PFSK-1 (cell line): ENCODE data around the gene RYR2.

Experiments used
- FOXP2 ChIP-seq: optimal IDR thresholded peaks from 2 replicates; pipeline ENCODE3; 2011; ENCODE audit warnings: borderline replicate concordance, control low read depth, inconsistent platforms; ENCODE audit not compliant: insufficient read depth; ENCODE audit errors: extremely low read length, extremely low read depth
- POLR2AphosphoS5 ChIP-seq: IDR thresholded peaks from 2 replicates; pipeline ENCODE4 v1.6.1; 2012; ENCODE audit warnings: low read depth, mild to moderate bottlenecking, control low read depth, low read length, moderate library complexity
- SIN3A ChIP-seq: IDR thresholded peaks from 2 replicates; pipeline ENCODE4 v1.6.1; 2012; ENCODE audit warnings: mild to moderate bottlenecking, low read length, moderate library complexity, borderline replicate concordance; ENCODE audit not compliant: insufficient read depth
- TAF1 ChIP-seq: IDR thresholded peaks from 2 replicates; pipeline ENCODE4 v1.6.1; 2012; ENCODE audit warnings: low read length, control low read depth, borderline replicate concordance; ENCODE audit not compliant: insufficient read depth
- TF ChIP-seq, protein P1 (sequence below), 2 experiments: IDR thresholded peaks; 2 replicates each; pipeline versions ENCODE4 v1.6.1 to v1.8.0; 2011 to 2012; ENCODE audit warnings: low read depth in 2 of 2, low read length in 2 of 2, control low read depth in 1 of 2, inconsistent platforms in 1 of 2, mild to moderate bottlenecking in 1 of 2, moderate library complexity in 1 of 2; ENCODE audit not compliant: insufficient read depth in 1 of 2

The RYR2 gene

DNA sequence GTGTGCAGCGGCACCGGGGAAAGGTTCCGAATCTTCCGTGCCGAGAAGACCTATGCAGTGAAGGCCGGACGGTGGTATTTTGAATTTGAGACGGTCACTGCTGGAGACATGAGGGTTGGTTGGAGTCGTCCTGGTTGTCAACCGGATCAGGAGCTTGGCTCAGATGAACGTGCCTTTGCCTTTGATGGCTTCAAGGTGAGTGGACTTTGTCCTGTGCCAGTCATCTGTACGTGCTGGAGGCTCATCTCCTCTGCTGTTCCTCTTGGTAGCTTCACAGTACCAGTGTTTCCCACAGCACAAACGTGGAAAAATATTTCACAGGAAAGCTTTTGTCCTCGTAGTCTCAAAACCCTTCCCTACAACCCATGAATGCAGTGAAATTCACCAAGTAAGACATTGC lies 524.6 kb downstream of the RYR2 start:
- TF ChIP-seq POLR2AphosphoS5 (no peak), TAF1 (no peak), FOXP2 (no peak), SIN3A (no peak)
- TF ChIP-seq, protein P1, sequence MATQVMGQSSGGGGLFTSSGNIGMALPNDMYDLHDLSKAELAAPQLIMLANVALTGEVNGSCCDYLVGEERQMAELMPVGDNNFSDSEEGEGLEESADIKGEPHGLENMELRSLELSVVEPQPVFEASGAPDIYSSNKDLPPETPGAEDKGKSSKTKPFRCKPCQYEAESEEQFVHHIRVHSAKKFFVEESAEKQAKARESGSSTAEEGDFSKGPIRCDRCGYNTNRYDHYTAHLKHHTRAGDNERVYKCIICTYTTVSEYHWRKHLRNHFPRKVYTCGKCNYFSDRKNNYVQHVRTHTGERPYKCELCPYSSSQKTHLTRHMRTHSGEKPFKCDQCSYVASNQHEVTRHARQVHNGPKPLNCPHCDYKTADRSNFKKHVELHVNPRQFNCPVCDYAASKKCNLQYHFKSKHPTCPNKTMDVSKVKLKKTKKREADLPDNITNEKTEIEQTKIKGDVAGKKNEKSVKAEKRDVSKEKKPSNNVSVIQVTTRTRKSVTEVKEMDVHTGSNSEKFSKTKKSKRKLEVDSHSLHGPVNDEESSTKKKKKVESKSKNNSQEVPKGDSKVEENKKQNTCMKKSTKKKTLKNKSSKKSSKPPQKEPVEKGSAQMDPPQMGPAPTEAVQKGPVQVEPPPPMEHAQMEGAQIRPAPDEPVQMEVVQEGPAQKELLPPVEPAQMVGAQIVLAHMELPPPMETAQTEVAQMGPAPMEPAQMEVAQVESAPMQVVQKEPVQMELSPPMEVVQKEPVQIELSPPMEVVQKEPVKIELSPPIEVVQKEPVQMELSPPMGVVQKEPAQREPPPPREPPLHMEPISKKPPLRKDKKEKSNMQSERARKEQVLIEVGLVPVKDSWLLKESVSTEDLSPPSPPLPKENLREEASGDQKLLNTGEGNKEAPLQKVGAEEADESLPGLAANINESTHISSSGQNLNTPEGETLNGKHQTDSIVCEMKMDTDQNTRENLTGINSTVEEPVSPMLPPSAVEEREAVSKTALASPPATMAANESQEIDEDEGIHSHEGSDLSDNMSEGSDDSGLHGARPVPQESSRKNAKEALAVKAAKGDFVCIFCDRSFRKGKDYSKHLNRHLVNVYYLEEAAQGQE (IDR thresholded peaks at IDR 0.05; ENCODE audit: insufficient read depth in 1 of 2, low read depth in 2 of 2, low read length in 2 of 2) = no peak

DNA sequence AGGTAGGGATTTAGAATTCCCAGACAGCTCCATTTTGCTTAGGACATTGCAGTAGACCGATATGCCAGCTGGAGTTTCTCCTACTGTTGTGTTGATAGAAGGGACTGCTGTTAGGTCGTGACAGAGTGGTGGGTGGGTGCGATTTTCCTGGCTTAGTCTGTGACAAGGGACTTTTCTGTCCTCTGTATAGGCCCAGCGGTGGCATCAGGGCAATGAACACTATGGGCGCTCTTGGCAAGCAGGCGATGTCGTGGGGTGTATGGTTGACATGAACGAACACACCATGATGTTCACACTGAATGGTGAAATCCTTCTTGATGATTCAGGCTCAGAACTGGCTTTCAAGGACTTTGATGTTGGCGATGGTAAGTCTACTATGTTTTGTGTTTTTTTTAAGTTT lies 527.0 kb downstream of the RYR2 start:
- no peak for TF ChIP-seq FOXP2
- TF ChIP-seq SIN3A = no peak
- TF ChIP-seq, protein P1 (IDR thresholded peaks at IDR 0.05; ENCODE audit: insufficient read depth in 1 of 2, low read depth in 2 of 2, low read length in 2 of 2) = no peak
- TF ChIP-seq TAF1 = no peak
- no peak for TF ChIP-seq POLR2AphosphoS5

DNA sequence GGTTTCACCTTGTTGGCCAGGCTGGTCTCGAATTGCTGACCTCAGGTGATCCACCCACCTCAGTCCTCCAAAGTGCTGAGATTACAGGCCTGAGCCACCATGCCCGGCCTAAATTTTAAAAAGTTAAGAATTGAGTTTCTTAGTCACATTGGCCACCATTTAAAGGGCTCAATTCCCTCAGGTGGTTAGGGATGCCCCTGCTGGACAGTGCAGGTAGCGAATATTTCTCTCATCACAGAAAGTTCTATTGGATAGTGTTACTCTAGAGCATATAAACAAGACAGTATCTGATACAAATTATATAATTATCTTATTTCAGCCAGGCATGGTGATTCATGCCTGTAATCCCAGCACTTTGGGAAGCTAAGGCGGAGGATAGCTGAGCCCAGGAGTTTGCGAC lies 528.5 kb downstream of the RYR2 start:
- TF ChIP-seq SIN3A (no peak), TAF1 (no peak), FOXP2 (no peak), POLR2AphosphoS5 (no peak)
- TF ChIP-seq, protein P1 (IDR thresholded peaks at IDR 0.05; ENCODE audit: insufficient read depth in 1 of 2, low read depth in 2 of 2, low read length in 2 of 2) = no peak

DNA sequence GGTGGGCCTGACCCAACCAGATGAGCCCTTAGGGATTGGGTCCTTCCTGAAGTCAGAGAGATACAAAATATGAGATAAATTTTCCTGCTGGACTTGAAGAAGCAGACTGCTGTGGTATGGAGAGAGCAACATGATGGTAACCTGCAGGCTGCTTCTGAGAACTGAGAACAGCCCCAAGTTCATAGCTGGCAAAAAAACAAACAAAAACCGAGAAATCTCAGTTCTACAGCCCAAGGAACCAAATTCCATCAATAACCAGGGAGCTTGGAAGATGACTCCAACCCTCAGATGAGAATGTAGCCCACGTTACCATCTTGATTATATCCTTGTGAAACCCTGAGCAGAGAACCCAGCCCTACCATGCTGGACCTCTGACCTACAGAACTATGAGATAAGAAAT lies 532.6 kb downstream of the RYR2 start:
- no peak for TF ChIP-seq POLR2AphosphoS5
- no peak for TF ChIP-seq FOXP2
- TF ChIP-seq TAF1 = no peak
- TF ChIP-seq SIN3A = no peak
- TF ChIP-seq, protein P1 (IDR thresholded peaks at IDR 0.05; ENCODE audit: insufficient read depth in 1 of 2, low read depth in 2 of 2, low read length in 2 of 2) = no peak

DNA sequence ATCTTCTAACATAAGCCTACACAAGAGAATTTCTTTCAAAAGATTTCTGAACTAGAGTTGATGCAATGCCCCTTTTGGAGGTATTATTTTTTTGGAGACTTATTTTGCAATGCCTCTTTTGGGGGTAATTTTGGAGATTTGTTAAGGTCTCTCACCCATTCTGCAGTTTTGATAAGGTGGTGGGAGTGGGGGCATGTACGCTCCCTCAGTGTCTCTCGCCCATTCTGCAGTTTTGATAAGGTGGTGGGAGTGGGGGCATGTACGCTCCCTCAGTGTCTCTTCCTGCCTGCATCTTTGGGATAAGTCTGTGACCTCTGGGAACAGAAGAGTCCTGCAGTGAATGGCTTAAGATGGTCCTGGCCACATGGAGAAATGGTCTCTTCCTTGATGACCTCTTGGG lies 536.6 kb downstream of the RYR2 start:
- TF ChIP-seq FOXP2 (no peak), TAF1 (no peak), SIN3A (no peak), POLR2AphosphoS5 (no peak)
- TF ChIP-seq, protein P1 (IDR thresholded peaks at IDR 0.05; ENCODE audit: insufficient read depth in 1 of 2, low read depth in 2 of 2, low read length in 2 of 2) = no peak
